Calu3 (cell line): ENCODE results near the gene PLBD2. TPM values are rescaled to one million over a fixed set of nuclear protein-coding genes. Genes with fewer than 3 reads are reported as not detected.

Experiments used
- BruUV-seq: library from RNA; stranded (reverse); fragments of 400-500 nt; replicated peaks from 2 replicates; lab custom pipeline; 2021; lab: Mats Ljungman, UMichigan
- CTCF ChIA-PET: fragments of 300-600 bp; sonication (Branson Sonifier 250); formaldehyde crosslinking; loops from one replicate; lab custom pipeline; 2022; ENCODE audit warnings: antibody characterized with exemption; lab: Charles Lee
- DNase-seq: peaks from one replicate; pipeline ENCODE4 v3.0.0; 2022
- H3K27ac Mint-ChIP-seq: one replicate; pipeline ENCODE4 v1.8.0; 2022; ENCODE audit warnings: mixed read lengths; ENCODE audit not compliant: unreplicated experiment
- H3K27me3 Mint-ChIP-seq: one replicate; pipeline ENCODE4 v1.8.0; 2022; ENCODE audit warnings: mixed read lengths; ENCODE audit not compliant: unreplicated experiment
- H3K36me3 Mint-ChIP-seq: one replicate; pipeline ENCODE4 v1.8.0; 2022; ENCODE audit warnings: mild to moderate bottlenecking, moderate library complexity, mixed read lengths; ENCODE audit not compliant: insufficient read depth, unreplicated experiment
- H3K4me1 Mint-ChIP-seq: one replicate; pipeline ENCODE4 v1.8.0; 2022; ENCODE audit warnings: mild to moderate bottlenecking, low read depth, mixed read lengths; ENCODE audit not compliant: unreplicated experiment
- H3K4me3 Mint-ChIP-seq: one replicate; pipeline ENCODE4 v1.8.0; 2022; ENCODE audit warnings: mild to moderate bottlenecking, low read depth, moderate library complexity, mixed read lengths; ENCODE audit not compliant: unreplicated experiment
- H3K9me3 Mint-ChIP-seq: one replicate; pipeline ENCODE4 v1.8.0; 2022; ENCODE audit warnings: low read depth, mixed read lengths; ENCODE audit not compliant: unreplicated experiment
- CTCF ChIP-seq: fragments of 200-600 bp; IDR thresholded peaks from one replicate; pipeline ENCODE4 v1.8.0; 2022; ENCODE audit warnings: antibody characterized with exemption; ENCODE audit not compliant: unreplicated experiment
- intact Hi-C: fragments of 100-400 bp; cut with micrococcal nuclease; formaldehyde crosslinking; loops from one replicate; pipeline ENCODE4 v1.10.0; 2022; ENCODE audit not compliant: unreplicated experiment
- total RNA-seq: library from RNA; stranded (reverse); gene quantifications from 2 replicates; pipeline ENCODE4 v1.2.3, GENCODE V29; 2022

PLBD2 gene
- total RNA-seq, 1 experiment from 2014 or later, result 31.5 TPM

- Mint-ChIP-seq H3K27ac (no peak within 1 kb of the TSS), H3K4me3 (no peak within 1 kb of the TSS), H3K36me3 (no peaks in the 10 kb centered on the region), H3K9me3 (no peaks in the 10 kb centered on the region), H3K27me3 (peaks cover 23% of the 10 kb centered on the region), H3K4me1 (peaks cover 7% of the 10 kb centered on the region)
- no TSS peak for BruUV-seq
- DNase-seq, result peak; percentile 47
- CTCF ChIA-PET, result no interaction called here
- intact Hi-C loops, result no loop called here
- TF ChIP-seq CTCF, result no peak
Measured at GRCh38 chr12:113403435-113404415, 45.3 kb downstream of the PLBD2 start, which contains the start of gene SDS. Gene SDS (minus strand): TSS chr12:113403887. CDS start chr12:113399708, 4,179 bp downstream.

DNA sequence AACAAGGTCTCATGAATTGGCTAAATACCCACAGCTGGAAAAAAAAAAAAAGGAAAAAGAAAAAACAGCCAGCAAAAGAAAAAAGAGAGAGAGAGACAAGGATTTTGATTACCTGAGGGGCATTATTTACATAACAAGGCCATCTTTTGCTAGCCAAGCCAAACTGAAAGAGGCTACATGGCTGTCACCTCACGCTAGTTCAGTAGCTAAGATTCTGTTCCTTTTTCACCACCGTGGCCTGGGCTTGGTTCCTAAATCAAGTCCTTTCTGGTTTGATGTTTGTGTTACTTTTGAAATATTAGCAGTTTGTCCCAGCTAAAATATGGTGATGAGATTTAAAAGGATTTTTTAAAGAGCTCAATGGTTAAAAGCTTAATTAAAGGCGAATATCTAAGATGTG lies 47.3 kb downstream of the PLBD2 start:
- no peak overlapping the region for H3K27ac Mint-ChIP-seq
- no TSS peak for BruUV-seq
- DNase-seq, result no peak
- H3K9me3 Mint-ChIP-seq, result no peaks in the 10 kb centered on the region
- no peak overlapping the region for H3K4me3 Mint-ChIP-seq
- peaks cover 7% of the 10 kb centered on the region for H3K4me1 Mint-ChIP-seq
- intact Hi-C loops, result no loop called here
- TF ChIP-seq CTCF, result no peak
- no peaks in the 10 kb centered on the region for H3K36me3 Mint-ChIP-seq
- H3K27me3 Mint-ChIP-seq, result peaks cover 16% of the 10 kb centered on the region
- CTCF ChIA-PET, result no interaction called here

DNA sequence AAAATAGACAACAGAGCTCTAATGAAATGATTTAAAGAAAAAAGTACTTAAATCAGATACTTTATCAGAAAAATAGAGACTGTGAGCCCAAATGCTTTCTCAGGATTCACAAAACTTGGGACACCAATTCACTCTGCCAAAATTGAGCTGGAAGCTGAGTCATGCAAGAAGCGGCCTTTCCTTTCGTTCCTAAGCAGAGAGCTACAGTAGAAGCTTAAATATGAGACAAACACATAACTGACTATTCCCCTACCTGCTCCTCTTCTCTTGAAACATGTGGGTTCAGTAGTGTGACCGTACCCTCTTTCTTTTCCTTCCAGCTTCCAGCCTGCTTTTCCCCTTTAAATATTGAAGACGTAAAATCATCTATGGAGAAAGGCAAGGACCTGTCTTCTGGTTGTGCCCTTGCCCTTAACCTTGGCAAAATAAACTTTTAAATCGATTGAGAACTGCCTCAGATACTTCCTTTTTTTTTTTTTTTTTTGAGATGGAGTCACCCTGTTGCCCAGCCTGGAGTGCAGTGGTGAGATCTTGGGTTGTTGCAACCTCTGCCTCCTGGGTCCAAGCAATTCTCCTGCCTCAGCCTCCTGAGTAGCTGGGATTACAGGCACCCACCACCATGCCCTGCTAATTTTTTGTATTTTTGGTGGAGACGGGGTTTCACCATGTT lies 49.7 kb downstream of the PLBD2 start:
- Mint-ChIP-seq H3K4me1 (peaks cover 7% of the 10 kb centered on the region), H3K4me3 (no peak overlapping the region), H3K27me3 (peaks cover 13% of the 10 kb centered on the region), H3K9me3 (no peaks in the 10 kb centered on the region), H3K36me3 (no peaks in the 10 kb centered on the region), H3K27ac (no peak overlapping the region)
- CTCF ChIA-PET, result interaction anchor here (1.3 kb wide), 1 partner anchor 17 kb away, joined by 6 read pairs; no protein-coding TSS in a partner anchor
- intact Hi-C loops, result no loop called here
- DNase-seq, result no peak
- TF ChIP-seq CTCF, result no peak
- BruUV-seq, result no TSS peak

- intact Hi-C loops, result no loop called here
- TF ChIP-seq CTCF, result no peak
- Mint-ChIP-seq H3K27ac (no peak overlapping the region), H3K36me3 (no peaks in the 10 kb centered on the region), H3K9me3 (no peaks in the 10 kb centered on the region), H3K4me3 (no peak overlapping the region), H3K27me3 (peaks cover 13% of the 10 kb centered on the region), H3K4me1 (peaks cover 7% of the 10 kb centered on the region)
- CTCF ChIA-PET, result interaction anchor here (0.5 kb wide), 1 partner anchor 9 kb away, joined by 5 read pairs; no protein-coding TSS in a partner anchor
- no TSS peak for BruUV-seq
- DNase-seq, result no peak
Measured at GRCh38 chr12:113408756-113409298, 50.4 kb downstream of the PLBD2 start.
